Fibroblast of lung (primary cell): ENCODE measurements around the gene TM4SF5. TPM values are rescaled to one million over a fixed set of nuclear protein-coding genes. Genes with fewer than 3 reads are reported as not detected.

ENCODE experiments used
- DNase-seq, 2 donors: peaks; one replicate each; pipeline versions ENCODE4 v3.0.0 to v3.0.0-alpha.2; 2010; ENCODE audit warnings: low read depth in 2 of 2
- H2AFZ ChIP-seq: 2 replicates; pipeline ENCODE4 v1.5.1; 2012; ENCODE audit warnings: low read length, control low read depth, inconsistent platforms
- H3K27ac ChIP-seq: 2 replicates; pipeline ENCODE4 v1.5.1; 2011; ENCODE audit warnings: low read length, control low read depth; ENCODE audit not compliant: insufficient read depth
- H3K27me3 ChIP-seq: 2 replicates; pipeline ENCODE4 v1.5.1; 2011; ENCODE audit warnings: mild to moderate bottlenecking, low read length; ENCODE audit not compliant: control insufficient read depth, insufficient read depth
- H3K36me3 ChIP-seq: 2 replicates; pipeline ENCODE4 v1.5.1; 2011; ENCODE audit warnings: low read length; ENCODE audit not compliant: control insufficient read depth, insufficient read depth
- H3K4me1 ChIP-seq: 2 replicates; pipeline ENCODE4 v1.5.1; 2011; ENCODE audit warnings: low read length; ENCODE audit not compliant: control insufficient read depth, insufficient read depth; ENCODE audit errors: extremely low read depth
- H3K4me2 ChIP-seq: 2 replicates; pipeline ENCODE4 v1.5.1; 2011; ENCODE audit warnings: low read length, control low read depth; ENCODE audit not compliant: insufficient read depth; ENCODE audit errors: extremely low read depth
- H3K4me3 ChIP-seq, 4 experiments: fragments of 200-600 bp in 1 of 4; sonication (generic) in 1 of 4; replicated peaks in 1 of 4; 2 replicates each; pipeline ENCODE4 v1.5.1; 2011 to 2016; ENCODE audit warnings: low read length in 4 of 4, low read depth in 3 of 4, mild to moderate bottlenecking in 3 of 4, control low read depth in 2 of 4, inconsistent platforms in 1 of 4, mixed read lengths in 1 of 4; ENCODE audit not compliant: insufficient read depth in 1 of 4; ENCODE audit errors: control extremely low read depth in 1 of 4
- H3K79me2 ChIP-seq: 2 replicates; pipeline ENCODE4 v1.5.1; 2012; ENCODE audit warnings: mild to moderate bottlenecking, low read length, inconsistent platforms; ENCODE audit not compliant: control insufficient read depth, insufficient read depth
- H3K9ac ChIP-seq: 2 replicates; pipeline ENCODE4 v1.5.1; 2011; ENCODE audit warnings: mild to moderate bottlenecking, low read length, control low read depth; ENCODE audit not compliant: insufficient read depth
- H3K9me3 ChIP-seq: 2 replicates; pipeline ENCODE4 v1.5.1; 2012; ENCODE audit warnings: low read depth, low read length; ENCODE audit not compliant: control insufficient read depth, insufficient read depth
- H4K20me1 ChIP-seq: 2 replicates; pipeline ENCODE4 v1.5.1; 2011; ENCODE audit warnings: low read length; ENCODE audit not compliant: control insufficient read depth, insufficient read depth; ENCODE audit errors: extremely low read depth
- EZH2 ChIP-seq: IDR thresholded peaks from 2 replicates; pipeline ENCODE4 v1.5.1; 2012; ENCODE audit warnings: low read length, control low read depth, mild to moderate bottlenecking; ENCODE audit errors: missing control alignments
- polyA plus RNA-seq, 2 donors: library from polyadenylated mRNA; depleted of rRNA in 1 of 2; stranded (reverse) in 1 of 2; unstranded in 1 of 2; fragments of >200 nt; gene quantifications; 2 replicates each; pipeline ENCODE4 v1.2.1, GENCODE V29; 2011 to 2012; ENCODE audit warnings: missing spikeins in 1 of 2
- total RNA-seq: library from RNA; depleted of rRNA; stranded (reverse); fragments of >200 nt; gene quantifications from 2 replicates; pipeline ENCODE4 v1.2.1, GENCODE V29; 2014
- TF ChIP-seq, protein P1 (sequence below), 2 donors: IDR thresholded peaks in 1 of 2; conservative IDR thresholded peaks in 1 of 2; 1 replicate in 1 of 2; 2 replicates in 1 of 2; pipeline ENCODE4 v1.5.1; 2011 to 2012; ENCODE audit warnings: low read length in 2 of 2, control low read depth in 1 of 2, inconsistent platforms in 1 of 2, low read depth in 1 of 2, mild to moderate bottlenecking in 1 of 2

Gene TM4SF5
- total and polyA plus RNA-seq, 2 donors (not counting 1 experiment from before 2014, with no cell fraction given), result not detected

GRCh38 chr17:4734857-4735475 lies 36.7 kb upstream of the TM4SF5 start:
- no peak overlapping the region for H3K4me3 ChIP-seq
- no peak for DNase-seq
- H3K4me2 ChIP-seq, result no peak overlapping the region
- H3K79me2 ChIP-seq, result no peaks in the 10 kb centered on the region
- H3K9ac ChIP-seq, result no peak overlapping the region
- peaks cover 11% of the 10 kb centered on the region for H3K27me3 ChIP-seq
- TF ChIP-seq, protein P1, sequence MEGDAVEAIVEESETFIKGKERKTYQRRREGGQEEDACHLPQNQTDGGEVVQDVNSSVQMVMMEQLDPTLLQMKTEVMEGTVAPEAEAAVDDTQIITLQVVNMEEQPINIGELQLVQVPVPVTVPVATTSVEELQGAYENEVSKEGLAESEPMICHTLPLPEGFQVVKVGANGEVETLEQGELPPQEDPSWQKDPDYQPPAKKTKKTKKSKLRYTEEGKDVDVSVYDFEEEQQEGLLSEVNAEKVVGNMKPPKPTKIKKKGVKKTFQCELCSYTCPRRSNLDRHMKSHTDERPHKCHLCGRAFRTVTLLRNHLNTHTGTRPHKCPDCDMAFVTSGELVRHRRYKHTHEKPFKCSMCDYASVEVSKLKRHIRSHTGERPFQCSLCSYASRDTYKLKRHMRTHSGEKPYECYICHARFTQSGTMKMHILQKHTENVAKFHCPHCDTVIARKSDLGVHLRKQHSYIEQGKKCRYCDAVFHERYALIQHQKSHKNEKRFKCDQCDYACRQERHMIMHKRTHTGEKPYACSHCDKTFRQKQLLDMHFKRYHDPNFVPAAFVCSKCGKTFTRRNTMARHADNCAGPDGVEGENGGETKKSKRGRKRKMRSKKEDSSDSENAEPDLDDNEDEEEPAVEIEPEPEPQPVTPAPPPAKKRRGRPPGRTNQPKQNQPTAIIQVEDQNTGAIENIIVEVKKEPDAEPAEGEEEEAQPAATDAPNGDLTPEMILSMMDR (conservative IDR thresholded peaks at IDR 0.05 in 1 of 2, IDR thresholded peaks at IDR 0.05 in 1 of 2; ENCODE audit: low read depth in 1 of 2, low read length in 2 of 2), result no peak
- TF ChIP-seq EZH2, result no peak
- H4K20me1 ChIP-seq, result no peaks in the 10 kb centered on the region
- H3K36me3 ChIP-seq, result no peaks in the 10 kb centered on the region
- no peaks in the 10 kb centered on the region for H3K4me1 ChIP-seq
- H3K9me3 ChIP-seq, result no peaks in the 10 kb centered on the region
- H3K27ac ChIP-seq, result no peak overlapping the region
- H2AFZ ChIP-seq, result no peak overlapping the region

- Histone ChIP-seq H3K27ac (no peak overlapping the region), H3K9me3 (no peaks in the 10 kb centered on the region), H3K27me3 (peaks cover 22% of the 10 kb centered on the region), H2AFZ (no peak overlapping the region), H3K4me1 (no peaks in the 10 kb centered on the region), H3K36me3 (no peaks in the 10 kb centered on the region), H4K20me1 (no peaks in the 10 kb centered on the region), H3K4me2 (no peak overlapping the region), H3K9ac (no peak overlapping the region), H3K4me3 (no peak overlapping the region), H3K79me2 (no peaks in the 10 kb centered on the region)
- TF ChIP-seq, protein P1 (conservative IDR thresholded peaks at IDR 0.05 in 1 of 2, IDR thresholded peaks at IDR 0.05 in 1 of 2; ENCODE audit: low read depth in 1 of 2, low read length in 2 of 2), result no peak
- no peak for TF ChIP-seq EZH2
- DNase-seq, result no peak
Measured at GRCh38 chr17:4735876-4736651, 35.6 kb upstream of the TM4SF5 start.
